ENCODE data around the gene MYO10.

GRCh38 chr5:16842896-16843295, 93.2 kb downstream of the MYO10 start:
- no peak for TF ChIP-seq CTCF (conservative IDR thresholded peaks at IDR 0.05; ENCODE audit: low read depth, low read length)
- TF ChIP-seq EZH2 (IDR thresholded peaks at IDR 0.05; ENCODE audit: borderline replicate concordance, low read depth, low read length, poor library complexity, severe bottlenecking), result no peak

All from A673 (cell line).